Stimulated activated CD8-positive, alpha-beta memory T cell treated with anti-CD3 and anti-CD28 coated beads, Interleukin-4, amount 100 ng/mL, for 48 hours (primary cell): Measurements from ENCODE around the gene PGP.

Experiments used
- DNase-seq: peaks from one replicate; pipeline ENCODE4 v3.0.0-alpha.2; 2020

The PGP gene

GRCh38 chr16:2236337-2237101 is 21.9 kb upstream of the PGP start, which contains the start of gene DNASE1L2:
Gene DNASE1L2, plus strand, starts transcription at chr16:2236444. Its CDS starts 373 bp downstream, at chr16:2236817.
- DNase-seq: no peak

- no peak for DNase-seq
Measured at GRCh38 chr16:2235695-2236336, 21.2 kb upstream of the PGP start.

- DNase-seq: no peak
Measured at GRCh38 chr16:2235234-2235651, 20.6 kb upstream of the PGP start.

GRCh38 chr16:2234813-2235170 is 20.2 kb upstream of the PGP start:
- no peak for DNase-seq

GRCh38 chr16:2233872-2234812 is 19.5 kb upstream of the PGP start:
- DNase-seq: no peak

- no peak for DNase-seq
Measured at GRCh38 chr16:2233046-2233775, 18.6 kb upstream of the PGP start.

GRCh38 chr16:2232094-2232990 is 17.7 kb upstream of the PGP start:
- no peak for DNase-seq

- DNase-seq: no peak
Measured at GRCh38 chr16:2231016-2231931, 16.6 kb upstream of the PGP start.

- DNase-seq: no peak
Measured at GRCh38 chr16:2230376-2230775, 15.7 kb upstream of the PGP start.

- no peak for DNase-seq
Measured at GRCh38 chr16:2229632-2230250, 15.1 kb upstream of the PGP start.

- no peak for DNase-seq
Measured at GRCh38 chr16:2229091-2229490, 14.5 kb upstream of the PGP start.

- no peak for DNase-seq
Measured at GRCh38 chr16:2228161-2228824, 13.7 kb upstream of the PGP start.

- DNase-seq: no peak
Measured at GRCh38 chr16:2226918-2227317, 12.3 kb upstream of the PGP start.

- DNase-seq: no peak
Measured at GRCh38 chr16:2226245-2226793, 11.7 kb upstream of the PGP start.

- peak; percentile 58 for DNase-seq
Measured at GRCh38 chr16:2223942-2224486, 9.4 kb upstream of the PGP start.

- peak; percentile 100 for DNase-seq
Measured at GRCh38 chr16:2223221-2223941, 8.7 kb upstream of the PGP start, which contains the start of gene E4F1. Gene E4F1, plus strand, starts transcription at chr16:2223591. Its CDS starts 23 bp downstream, at chr16:2223614.

GRCh38 chr16:2216330-2216729 is 1.7 kb upstream of the PGP start:
- DNase-seq: no peak
